C4-2B (cell line): ENCODE data around the gene CDH11.

Source experiments
- ZFX ChIP-seq: fragments of 450-650 bp; IDR thresholded peaks from 2 replicates; pipeline ENCODE4 v1.6.1; 2017
- TF ChIP-seq, protein P1 (sequence below): fragments of 450-650 bp; conservative IDR thresholded peaks from 2 replicates; pipeline ENCODE4 v1.5.1; 2017; ENCODE audit warnings: mild to moderate bottlenecking

GRCh38 chr16:64925166-64925565 lies 196.7 kb downstream of the CDH11 start:
- TF ChIP-seq, protein P1, sequence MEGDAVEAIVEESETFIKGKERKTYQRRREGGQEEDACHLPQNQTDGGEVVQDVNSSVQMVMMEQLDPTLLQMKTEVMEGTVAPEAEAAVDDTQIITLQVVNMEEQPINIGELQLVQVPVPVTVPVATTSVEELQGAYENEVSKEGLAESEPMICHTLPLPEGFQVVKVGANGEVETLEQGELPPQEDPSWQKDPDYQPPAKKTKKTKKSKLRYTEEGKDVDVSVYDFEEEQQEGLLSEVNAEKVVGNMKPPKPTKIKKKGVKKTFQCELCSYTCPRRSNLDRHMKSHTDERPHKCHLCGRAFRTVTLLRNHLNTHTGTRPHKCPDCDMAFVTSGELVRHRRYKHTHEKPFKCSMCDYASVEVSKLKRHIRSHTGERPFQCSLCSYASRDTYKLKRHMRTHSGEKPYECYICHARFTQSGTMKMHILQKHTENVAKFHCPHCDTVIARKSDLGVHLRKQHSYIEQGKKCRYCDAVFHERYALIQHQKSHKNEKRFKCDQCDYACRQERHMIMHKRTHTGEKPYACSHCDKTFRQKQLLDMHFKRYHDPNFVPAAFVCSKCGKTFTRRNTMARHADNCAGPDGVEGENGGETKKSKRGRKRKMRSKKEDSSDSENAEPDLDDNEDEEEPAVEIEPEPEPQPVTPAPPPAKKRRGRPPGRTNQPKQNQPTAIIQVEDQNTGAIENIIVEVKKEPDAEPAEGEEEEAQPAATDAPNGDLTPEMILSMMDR: no peak
- no peak for TF ChIP-seq ZFX
